ENCODE results near the gene PTPN9. TPM values are rescaled to one million over a fixed set of nuclear protein-coding genes. Genes with fewer than 3 reads are reported as not detected.
"Not testable (repeated sequence)": the region's sequence is repeated elsewhere in the genome, so short reads cannot be mapped to it uniquely, and the experiment has no call there.

Gene PTPN9
- total RNA-seq, 2 donors from 2014 or later, result 12.5 to 13.4 TPM

DNA sequence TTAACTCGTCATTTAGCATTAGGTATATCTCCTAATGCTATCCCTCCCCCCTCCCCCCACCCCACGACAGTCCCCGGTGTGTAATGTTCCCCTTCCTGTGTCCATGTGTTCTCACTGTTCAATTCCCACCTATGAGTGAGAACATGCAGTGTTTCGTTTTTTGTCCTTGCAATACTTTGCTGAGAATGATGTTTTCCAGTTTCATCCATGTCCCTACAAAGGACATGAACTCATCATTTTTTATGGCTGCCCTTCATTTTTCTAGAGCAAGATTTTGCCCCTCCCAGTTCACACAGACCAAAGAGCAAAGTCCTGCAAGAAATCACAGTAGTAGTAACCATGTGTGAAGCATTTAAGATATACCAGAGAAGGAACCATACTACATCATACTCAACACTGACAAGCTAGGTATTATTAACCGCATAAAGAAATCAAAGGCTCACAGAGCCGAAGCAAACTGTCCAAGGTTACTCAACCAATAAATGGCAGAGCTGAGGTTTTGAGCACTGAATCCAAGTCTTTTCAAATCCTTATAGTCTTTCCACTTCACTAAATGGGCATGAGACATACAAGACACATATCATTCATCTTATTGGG, 36.1 kb downstream of the PTPN9 start:
- ATAC-seq; intact Hi-C loops (cut with DNase I); DNase-seq: not testable (repeated sequence)

GRCh38 chr15:75542386-75542797, 36.7 kb downstream of the PTPN9 start:
- intact Hi-C loops (cut with DNase I), result no loop called here
- peak; percentile 47 to 53 for ATAC-seq
- no peak for DNase-seq

DNA sequence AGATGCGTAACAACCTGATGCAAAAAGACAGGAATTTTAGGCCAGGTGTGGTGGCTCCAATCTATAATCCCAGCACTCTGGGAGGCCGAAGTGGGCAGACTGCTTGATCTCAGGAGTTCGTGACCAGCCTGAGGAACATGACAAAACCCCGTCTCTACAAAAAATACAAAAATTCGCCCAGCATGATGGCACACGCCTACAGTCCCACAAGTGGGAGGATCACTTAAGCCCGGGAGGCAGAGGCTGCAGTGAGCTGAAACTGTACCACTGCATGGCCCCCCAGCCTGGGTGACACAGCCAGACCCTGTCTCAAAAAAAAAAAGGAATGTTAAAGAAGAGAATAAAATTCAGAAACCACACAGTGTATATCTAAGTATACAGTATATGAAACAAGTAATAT, 40.7 kb downstream of the PTPN9 start:
- DNase-seq (no peak), ATAC-seq (no peak)
- intact Hi-C loops (cut with DNase I), result no loop called here

- ATAC-seq, result no peak
- intact Hi-C loops (cut with DNase I), result loop anchor here in 1 of 2 donors (5.0 kb wide), 1 partner anchor 43 kb away; the partner anchor contains the start of gene PTPN9
- DNase-seq, result no peak
These were observed 45.2 kb downstream of the PTPN9 start for GRCh38 chr15:75533945-75534344.

DNA sequence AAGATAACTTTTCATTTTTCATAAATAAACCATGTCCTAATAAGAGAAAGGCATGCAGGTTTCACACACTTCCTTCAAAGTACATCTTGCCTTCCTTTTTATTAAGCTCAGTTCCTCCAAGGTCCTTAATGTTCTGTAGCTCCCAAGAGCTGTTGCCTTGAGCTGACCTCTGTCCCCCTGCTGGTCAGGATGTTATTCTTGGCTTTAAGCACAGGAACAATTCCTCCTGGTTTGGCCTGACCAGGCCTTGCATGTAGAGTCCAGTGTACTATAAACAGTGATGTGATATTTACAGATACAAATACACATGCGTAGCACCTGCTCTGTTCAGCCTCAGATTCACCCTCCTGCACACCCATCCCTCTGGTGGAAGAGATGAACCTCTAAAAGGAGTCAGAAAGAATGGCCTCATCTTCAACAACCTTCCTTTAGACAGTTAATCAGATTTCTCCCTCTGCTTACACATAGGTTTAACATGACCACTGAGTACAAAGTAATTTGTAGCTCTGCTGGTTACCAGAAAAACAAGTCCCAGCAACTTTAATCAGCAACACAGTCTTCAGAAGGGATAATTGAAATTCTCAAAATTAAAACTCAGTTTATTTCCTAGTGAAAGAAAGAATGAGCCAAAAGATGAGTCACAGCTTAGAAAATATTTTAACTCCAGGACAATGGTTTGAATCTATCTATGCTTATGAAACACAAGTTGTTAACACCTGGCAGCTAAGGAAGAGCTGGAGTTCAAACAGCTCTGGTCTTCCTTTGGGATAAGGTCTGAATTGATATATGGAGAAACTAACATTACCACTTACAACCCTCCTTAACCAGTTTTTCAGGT, 46.5 kb downstream of the PTPN9 start:
- intact Hi-C loops (cut with DNase I), result loop anchor here in 1 of 2 donors (5.0 kb wide), 1 partner anchor 45 kb away; the partner anchor contains the start of gene PTPN9
- DNase-seq, result peak; percentile 58
- ATAC-seq, result peak; percentile 89 to 94

DNA sequence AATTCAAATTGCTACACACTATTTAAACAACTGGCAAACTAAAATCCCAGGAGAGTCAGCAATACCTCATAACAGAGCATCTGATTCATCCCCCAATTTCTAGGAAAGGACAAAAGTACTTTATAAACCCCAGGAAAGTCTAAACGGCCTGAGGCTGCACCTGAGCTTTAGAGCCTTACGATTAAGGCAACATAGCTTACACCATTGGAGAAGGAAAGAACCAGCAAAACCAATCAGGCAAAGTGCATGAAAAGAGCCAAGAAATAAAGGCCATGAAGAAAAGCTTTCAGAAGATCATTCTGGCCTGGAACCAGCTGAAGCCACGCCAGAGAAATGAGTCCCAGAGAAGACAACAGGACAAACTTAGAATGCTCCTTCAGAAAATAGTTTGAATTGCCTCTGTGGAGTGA, 48.1 kb downstream of the PTPN9 start:
- ATAC-seq (peak; percentile 23 to 28), DNase-seq (peak; percentile 66)
- intact Hi-C loops (cut with DNase I), result loop anchor here in 1 of 2 donors (5.0 kb wide), 1 partner anchor 46 kb away; the partner anchor contains the start of gene PTPN9

DNA sequence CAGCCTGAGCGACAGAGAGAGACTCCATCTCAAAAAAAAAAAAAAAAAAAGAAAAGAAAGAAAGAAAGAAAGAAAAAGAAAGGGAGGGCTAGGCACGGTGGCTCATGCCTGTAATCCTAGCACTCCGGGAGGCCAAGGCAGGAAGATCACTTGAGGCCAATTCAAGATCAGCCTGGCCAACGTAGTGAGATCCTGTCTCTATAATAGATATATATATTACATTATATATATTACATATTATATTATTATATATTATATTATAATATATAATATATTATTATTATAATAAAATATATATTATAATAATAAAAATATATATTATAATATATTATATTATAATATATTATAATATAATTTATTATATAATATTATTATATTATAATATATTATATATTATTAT, 48.9 kb downstream of the PTPN9 start:
- intact Hi-C loops (cut with DNase I), result loop anchor here in 1 of 2 donors (5.0 kb wide), 1 partner anchor 47 kb away; the partner anchor contains the start of gene PTPN9
- ATAC-seq (no peak), DNase-seq (no peak)

GRCh38 chr15:75525756-75526155, 53.4 kb downstream of the PTPN9 start:
- intact Hi-C loops (cut with DNase I), result loop anchor here in 1 of 2 donors (10.0 kb wide), 1 partner anchor 49 kb away; the partner anchor contains the start of gene PTPN9
- not testable (repeated sequence) for ATAC-seq, DNase-seq

- intact Hi-C loops (cut with DNase I), result loop anchor here in 1 of 2 donors (10.0 kb wide), 1 partner anchor 52 kb away; the partner anchor contains the start of gene PTPN9
- no peak for ATAC-seq
- DNase-seq, result no peak
These were observed 56.1 kb downstream of the PTPN9 start for GRCh38 chr15:75523011-75523410.

- DNase-seq, result no peak
- ATAC-seq, result no peak
- intact Hi-C loops (cut with DNase I), result loop anchor here in 1 of 2 donors (10.0 kb wide), 1 partner anchor 58 kb away; the partner anchor contains the start of gene PTPN9
These were observed 61.9 kb downstream of the PTPN9 start for GRCh38 chr15:75517233-75517632.

DNA sequence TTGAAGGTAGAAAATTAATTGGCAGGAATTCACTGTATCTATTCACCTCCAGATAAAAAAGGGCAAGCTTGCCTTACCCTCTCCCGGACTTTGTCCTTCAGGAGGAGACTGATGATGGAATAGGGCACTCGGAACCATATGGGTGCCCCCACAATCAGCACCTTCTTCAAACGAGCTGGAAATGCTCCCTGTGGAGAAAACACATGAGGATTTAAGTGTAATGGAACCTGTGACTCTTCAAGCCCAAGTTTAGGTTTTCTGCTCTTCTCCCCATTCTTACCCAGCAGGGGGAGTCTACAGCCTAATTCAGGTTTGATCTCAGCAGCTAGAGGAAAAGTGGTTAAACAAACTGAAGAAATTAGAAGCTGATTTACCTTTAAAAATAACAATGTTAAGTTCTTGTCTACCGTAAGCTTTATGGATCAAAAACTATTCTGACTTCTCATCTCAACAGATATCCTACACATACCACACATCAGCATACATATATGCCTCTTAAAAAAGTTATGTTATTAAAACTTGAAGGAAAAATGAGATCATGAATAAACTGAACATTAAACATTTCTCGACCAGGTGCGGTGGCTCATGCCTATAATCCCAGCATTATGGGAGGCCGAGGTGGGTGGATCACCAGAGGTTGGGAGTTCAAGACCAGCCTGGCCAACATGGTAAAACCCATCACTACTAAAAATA, 70.1 kb downstream of the PTPN9 start:
- intact Hi-C loops (cut with DNase I), result loop anchor here in 1 of 2 donors (5.0 kb wide), 1 partner anchor 173 kb away; no protein-coding TSS in a partner anchor
- DNase-seq (no peak), ATAC-seq (peak in 1 of 2 donors; percentile 36)

DNA sequence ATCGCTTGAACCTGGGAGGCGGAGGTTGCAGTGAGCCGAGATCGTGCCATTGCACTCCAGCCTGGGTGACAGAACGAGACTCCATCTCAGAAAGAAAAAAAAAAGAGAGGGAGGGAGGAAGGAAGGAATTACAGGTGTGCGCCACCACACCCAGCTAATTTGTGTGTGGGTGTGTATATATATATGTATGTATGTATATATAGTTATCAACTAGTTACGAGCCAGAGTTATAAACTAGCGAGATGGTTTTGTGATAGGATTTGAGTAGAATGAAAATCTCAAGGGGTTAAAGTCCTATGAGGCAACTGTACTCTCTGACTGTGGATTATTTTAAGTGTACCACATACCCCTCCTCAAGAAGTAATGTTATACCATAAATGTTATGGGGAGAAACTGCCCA, 76.8 kb downstream of the PTPN9 start:
- ATAC-seq, result no peak
- intact Hi-C loops (cut with DNase I), result no loop called here
- no peak for DNase-seq

DNA sequence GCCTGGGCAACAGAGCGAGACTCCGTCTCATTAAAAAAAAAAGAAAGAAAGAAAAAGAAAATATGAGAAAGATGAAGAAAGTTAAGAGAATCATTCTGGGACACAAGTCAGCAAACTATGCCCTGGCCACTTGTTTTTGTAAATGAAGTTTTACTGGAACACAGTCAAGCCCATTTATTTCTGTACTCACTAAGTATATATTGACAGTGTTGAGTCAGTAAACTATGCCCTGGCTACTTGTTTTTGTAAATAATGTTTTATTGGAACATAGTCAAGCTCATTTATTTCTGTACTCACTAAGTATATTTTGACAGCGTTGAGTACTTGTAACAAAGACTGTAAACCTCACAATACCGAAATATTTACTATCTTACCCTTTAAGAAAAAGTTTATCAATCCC, 85.4 kb downstream of the PTPN9 start:
- intact Hi-C loops (cut with DNase I), result no loop called here
- ATAC-seq, result no peak

GRCh38 chr15:75483961-75484360, 95.2 kb downstream of the PTPN9 start:
- intact Hi-C loops (cut with DNase I), result no loop called here
- ATAC-seq (no peak), DNase-seq (no peak)

More for the DNA sequence above, 85.4 kb downstream of the PTPN9 start:
- no peak for DNase-seq

GRCh38 chr15:75483556-75483955, 95.6 kb downstream of the PTPN9 start:
- intact Hi-C loops (cut with DNase I); DNase-seq; ATAC-seq: not testable (repeated sequence)

DNA sequence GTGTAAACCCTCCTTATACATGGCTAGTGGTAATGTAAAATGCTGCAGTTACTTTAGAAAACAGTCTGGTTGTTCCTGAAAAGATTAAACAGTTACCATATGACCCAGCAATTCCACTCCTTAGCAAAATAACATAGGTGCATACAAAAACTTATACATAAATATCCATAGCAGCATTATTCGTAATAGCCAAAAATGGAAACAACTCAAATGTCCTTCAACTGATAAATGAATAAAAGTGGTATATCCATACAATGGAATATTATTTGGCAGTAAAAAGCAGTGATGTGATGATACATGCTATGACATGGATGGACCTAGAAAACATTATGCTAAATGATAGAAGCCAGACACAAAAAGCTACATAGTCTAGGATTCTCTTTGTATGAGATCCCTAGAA, 96.0 kb downstream of the PTPN9 start:
- intact Hi-C loops (cut with DNase I), result no loop called here
- no peak for ATAC-seq
- no peak for DNase-seq

GRCh38 chr15:75480463-75480862, 98.7 kb downstream of the PTPN9 start:
- DNase-seq; ATAC-seq; intact Hi-C loops (cut with DNase I): not testable (repeated sequence)

- DNase-seq (no peak), ATAC-seq (peak in 1 of 2 donors; percentile 74)
- intact Hi-C loops (cut with DNase I), result no loop called here
These were observed 99.4 kb downstream of the PTPN9 start for GRCh38 chr15:75479670-75480069.

DNA sequence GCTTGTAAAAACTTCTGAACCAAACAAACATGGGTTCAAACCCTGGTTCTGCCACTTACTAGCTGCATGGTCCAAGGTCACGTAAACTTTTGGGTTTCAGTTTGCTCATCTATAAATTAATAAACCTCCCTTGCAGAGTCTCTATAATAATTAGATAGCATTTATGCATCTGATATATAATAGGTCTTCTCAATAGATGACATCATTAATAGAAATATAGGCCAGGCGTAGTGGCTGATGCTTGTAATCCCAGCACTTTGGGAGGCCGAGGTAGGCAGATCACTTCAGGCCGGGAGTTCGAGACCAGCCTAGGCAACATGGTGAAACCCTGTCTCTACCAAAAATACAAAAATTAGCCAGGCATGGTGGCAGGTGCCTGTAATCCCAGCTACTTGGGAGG, 102.0 kb downstream of the PTPN9 start:
- intact Hi-C loops (cut with DNase I); ATAC-seq; DNase-seq: not testable (repeated sequence)

All from left cardiac atrium (tissue), 4 donors.